ENCODE measurements around the gene STIP1.

STIP1 gene

DNA sequence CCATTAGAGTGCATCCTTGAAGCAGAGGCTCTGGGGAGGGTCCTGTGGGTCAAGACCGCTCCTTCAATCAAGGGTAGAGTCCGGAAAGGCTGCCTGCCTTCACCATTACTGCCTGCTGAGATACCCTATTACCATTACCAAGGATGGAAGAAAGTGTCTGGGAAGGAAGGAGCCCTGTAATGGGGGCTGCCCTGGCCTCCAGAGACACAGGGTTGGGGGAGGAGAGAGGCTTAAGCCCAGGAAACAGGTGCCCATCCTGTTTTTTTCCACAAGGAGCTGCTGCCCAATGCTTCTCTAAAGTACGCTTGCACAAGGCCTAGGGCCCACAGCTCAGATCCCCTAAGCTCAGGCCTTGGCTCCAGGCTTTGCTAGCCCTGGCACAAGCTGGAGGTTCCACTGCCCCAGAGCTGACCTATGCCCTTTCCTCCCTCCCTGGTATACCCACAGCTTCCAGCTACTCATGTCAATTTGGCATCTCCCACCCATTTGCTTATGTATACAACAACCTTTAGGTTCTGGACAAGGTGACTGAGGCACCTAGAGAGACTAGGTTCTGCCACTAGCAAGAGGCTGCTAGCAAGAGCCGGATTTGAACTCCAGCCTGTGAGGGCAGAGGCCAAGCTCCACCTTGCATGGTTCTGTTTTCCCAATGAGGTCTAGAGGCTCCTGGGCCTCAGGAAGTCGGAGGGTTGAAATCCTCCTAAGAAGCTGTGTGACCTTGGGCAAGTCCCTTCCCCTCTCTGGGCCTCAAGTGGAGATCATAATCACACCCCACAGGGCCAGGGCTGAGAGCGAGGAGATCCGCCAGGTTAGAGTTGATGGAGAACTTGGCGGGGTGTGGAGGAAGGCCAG lies 63.8 kb downstream of the STIP1 start:
- FAIRE-seq (no peak), DNase-seq (ENCODE audit: low spot score) (no peak)

DNA sequence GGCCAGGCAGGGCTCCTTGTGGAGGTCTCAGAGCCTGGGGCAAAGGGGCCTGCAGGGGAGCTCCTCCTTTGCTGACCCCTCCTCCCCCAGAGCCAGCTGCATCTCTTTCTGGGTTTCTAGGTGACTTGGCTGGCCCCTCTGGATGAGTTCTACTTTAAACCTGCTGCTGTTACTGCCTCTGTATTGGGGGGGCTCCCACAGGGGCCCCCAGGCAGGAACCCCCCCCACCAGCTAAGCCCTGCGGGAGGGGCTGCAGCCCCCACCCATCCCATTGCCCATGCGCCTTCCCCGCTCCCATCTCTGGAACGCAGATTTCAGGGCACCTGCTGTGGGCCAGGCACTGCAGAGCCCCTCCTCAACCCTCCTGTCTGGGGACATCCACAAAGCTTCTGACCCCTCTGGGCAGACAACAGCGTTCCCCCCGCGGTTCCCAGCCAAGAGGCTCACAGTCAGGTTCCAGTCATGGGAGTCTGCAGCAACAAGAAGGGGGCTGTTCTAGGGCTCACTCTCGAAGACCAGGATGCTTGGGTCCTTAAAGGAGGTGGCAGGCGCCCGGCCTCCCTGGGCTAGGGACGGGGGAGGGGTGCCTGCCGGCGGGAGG lies 64.5 kb downstream of the STIP1 start:
- no peak for FAIRE-seq
- DNase-seq (ENCODE audit: low spot score): peak; percentile 35

DNA sequence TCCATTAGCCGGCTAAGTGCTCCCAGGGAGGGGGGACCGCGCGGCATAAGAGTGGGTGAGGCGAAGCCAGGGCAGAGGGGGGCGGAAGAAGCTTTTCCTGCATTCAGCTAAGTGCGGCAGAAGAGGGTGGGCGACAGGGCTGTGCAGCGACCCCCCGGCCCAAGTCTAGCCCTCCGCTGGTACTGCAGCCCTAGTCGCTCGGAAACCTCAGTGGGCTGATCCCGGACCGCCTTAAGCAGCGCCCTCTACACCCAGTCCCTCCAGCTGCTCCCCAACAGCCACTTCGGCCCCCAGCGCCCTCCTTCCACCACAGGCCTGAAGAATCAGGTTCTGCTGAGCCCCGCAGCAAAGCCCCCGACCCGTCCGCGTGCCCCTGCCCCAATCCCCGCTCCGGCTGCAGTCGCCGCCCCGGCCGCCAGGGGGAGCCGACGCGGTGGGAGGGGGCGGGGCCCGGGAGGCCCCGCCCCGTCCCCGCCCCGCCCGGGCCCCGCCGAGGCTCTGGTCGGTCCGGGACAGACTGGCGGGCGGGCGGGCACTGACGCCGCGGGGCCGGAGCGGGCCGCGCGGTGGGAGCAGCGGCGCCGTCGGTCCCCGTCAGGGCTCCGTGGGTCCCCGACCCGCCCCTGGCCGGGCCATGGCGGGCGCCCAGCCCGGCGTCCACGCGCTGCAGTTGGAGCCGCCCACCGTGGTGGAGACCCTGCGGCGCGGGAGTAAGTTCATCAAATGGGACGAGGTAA lies 65.2 kb downstream of the STIP1 start, which contains the start of gene PLCB3:
Gene PLCB3, plus strand, starts transcription at position 515 of the 737 bp plus-strand sequence. Its CDS starts 120 bp downstream, at position 635.
- peak; percentile 85 for DNase-seq (ENCODE audit: low spot score)
- FAIRE-seq: no peak

DNA sequence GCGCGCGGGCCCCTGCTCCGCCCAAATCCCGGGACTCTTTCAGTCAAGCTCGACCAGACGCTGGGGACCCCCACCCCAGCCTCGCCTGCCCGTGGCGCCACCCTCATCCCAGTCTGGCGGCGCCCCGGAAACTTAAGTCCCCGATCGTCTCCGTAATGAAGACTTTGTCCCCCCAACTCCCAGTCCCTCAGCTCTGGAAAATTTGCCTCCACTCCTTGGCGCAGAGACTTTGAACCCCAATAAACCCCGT lies 65.7 kb downstream of the STIP1 start:
- DNase-seq (ENCODE audit: low spot score): no peak
- no peak for FAIRE-seq

DNA sequence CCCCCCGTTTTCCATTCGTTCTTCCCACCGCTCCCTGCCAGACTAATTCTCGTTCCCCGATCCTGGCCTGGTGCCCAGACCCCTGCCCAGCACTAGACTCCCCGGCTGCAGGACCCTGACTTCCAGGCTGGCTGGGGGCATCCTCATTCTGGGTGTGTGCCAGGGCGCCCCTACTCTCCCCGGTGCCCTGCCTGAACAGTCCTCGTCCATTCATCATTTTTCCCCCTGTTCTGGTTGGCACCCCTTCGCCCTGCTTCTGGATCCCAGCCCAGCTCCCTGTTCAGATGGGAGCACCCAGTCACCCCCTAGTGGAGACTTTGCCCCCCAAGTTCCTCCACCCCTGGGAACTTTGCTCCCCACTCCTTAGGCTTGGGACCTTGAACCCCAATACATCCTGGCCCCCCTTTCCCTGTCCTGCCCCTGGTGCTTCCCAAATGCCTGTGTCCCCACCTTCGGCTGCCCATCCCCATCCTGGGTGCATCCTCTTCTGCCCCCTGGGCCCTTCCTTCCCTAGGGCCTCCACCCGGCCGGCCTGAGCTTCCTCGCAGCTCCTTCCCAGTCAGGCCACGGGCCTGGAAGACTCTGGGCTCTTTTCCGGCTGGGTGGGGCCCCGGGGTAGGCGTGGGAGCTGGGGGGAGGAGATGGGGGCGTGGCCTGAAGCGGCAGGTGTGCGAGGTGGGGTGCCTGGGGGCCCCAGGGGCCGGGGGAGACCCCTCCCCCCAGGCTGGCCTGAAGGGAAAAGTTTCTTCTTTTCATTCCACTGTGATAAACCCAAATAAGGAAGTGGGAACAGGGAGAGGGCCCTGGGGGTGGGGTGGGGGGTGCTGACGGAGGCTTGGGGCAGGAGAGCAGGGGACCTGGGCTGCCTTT lies 66.3 kb downstream of the STIP1 start:
- DNase-seq (ENCODE audit: low spot score): peak; percentile 74

DNA sequence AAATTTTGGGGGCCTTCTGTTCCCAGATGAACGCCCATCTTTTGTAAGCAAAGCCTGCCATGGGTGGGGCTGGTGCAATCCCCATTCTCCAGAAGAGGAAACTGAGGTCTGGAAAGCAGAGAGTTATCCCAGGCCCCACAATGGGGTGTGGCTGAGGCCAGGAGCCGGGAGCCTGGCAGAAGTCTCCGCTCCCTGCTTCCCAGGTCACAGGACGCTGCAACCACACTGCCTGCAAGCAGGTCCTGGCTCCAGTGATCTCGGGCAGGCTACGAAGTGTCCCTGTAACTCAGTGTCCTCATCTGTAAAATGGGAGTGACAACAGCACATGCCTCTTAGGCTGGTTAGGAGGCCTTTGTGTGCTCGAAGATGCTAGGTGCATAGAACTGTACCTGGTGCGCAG lies 67.1 kb downstream of the STIP1 start:
- no peak for DNase-seq (ENCODE audit: low spot score)
- no peak for FAIRE-seq

More for the DNA sequence above, 66.3 kb downstream of the STIP1 start:
- FAIRE-seq: no peak

DNA sequence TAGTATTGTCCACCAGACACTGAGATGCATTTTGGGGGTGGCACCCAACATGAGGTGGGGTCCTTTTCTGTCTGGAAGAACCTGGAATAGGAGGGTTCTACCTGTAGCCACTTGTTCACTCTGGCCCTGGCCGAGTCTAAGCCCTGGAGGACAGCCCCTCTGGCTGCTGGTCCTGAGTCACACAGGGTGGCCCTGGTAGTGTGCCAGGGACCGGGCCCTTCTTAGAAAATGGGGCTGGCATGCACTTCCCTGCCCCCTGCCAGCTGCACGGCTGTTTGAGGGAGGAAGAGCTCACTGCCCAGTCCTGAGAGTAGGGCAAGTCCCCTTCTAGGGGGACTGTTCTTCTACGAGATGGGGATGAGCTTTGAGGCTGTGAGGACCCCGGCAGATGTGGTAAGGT lies 67.5 kb downstream of the STIP1 start:
- FAIRE-seq (no peak), DNase-seq (ENCODE audit: low spot score) (no peak)
